ENCODE results near the gene TOGARAM2.

Gene TOGARAM2

DNA sequence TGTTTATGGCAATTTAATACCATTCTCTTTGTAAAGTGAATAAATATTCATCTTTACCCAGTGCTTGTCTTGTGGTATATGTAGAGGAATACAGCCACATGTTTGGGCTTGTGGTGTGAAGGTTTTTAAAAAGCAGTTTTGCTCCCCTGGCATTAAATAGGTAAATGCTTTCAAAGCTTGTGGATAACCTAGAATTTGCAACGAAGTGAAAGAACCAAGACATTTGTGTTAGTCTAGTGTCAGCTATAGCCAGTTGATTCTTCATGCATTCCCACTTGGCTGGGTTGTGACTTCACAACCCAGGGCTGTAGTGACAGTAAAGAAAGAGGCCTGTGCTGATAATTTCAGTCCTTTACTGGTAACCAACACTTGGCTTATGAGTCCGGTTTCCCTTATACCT is 32.9 kb upstream of the TOGARAM2 start:
- Histone ChIP-seq H3K4me1 (no peaks in the 10 kb centered on the region), H3K9me3 (ENCODE audit: control insufficient read depth, low read length) (no peaks in the 10 kb centered on the region), H3K27ac (no peak overlapping the region), H3K4me3 (ENCODE audit: low read depth, low read length) (no peak overlapping the region), H2AFZ (no peak overlapping the region), H3K36me3 (ENCODE audit: control insufficient read depth, insufficient read depth, low read length) (no peaks in the 10 kb centered on the region), H3K9ac (no peak overlapping the region), H3K4me2 (ENCODE audit: low read length) (no peak overlapping the region), H3K27me3 (ENCODE audit: control insufficient read depth, insufficient read depth, low read length) (no peaks in the 10 kb centered on the region), H3K79me2 (no peaks in the 10 kb centered on the region)
- TF ChIP-seq, protein P1, sequence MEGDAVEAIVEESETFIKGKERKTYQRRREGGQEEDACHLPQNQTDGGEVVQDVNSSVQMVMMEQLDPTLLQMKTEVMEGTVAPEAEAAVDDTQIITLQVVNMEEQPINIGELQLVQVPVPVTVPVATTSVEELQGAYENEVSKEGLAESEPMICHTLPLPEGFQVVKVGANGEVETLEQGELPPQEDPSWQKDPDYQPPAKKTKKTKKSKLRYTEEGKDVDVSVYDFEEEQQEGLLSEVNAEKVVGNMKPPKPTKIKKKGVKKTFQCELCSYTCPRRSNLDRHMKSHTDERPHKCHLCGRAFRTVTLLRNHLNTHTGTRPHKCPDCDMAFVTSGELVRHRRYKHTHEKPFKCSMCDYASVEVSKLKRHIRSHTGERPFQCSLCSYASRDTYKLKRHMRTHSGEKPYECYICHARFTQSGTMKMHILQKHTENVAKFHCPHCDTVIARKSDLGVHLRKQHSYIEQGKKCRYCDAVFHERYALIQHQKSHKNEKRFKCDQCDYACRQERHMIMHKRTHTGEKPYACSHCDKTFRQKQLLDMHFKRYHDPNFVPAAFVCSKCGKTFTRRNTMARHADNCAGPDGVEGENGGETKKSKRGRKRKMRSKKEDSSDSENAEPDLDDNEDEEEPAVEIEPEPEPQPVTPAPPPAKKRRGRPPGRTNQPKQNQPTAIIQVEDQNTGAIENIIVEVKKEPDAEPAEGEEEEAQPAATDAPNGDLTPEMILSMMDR (IDR thresholded peaks at IDR 0.05): no peak

DNA sequence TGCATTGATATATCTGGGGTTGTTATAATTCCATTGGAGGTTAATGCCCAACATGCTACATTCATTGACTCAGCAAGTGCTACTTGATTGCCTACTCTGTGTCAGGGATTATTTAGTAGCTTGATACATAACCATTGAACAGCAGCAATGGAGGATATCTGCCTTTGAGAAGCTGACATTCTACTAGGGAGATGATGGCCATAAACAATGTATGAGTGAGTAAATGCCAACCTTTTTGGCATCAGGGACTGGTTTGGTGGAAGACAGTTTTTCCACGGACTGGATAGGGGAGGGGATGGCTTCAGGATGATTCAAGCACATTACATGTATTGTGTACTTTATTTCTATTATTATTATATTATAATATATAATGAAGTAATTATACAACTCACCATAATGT is 31.9 kb upstream of the TOGARAM2 start:
- no peak overlapping the region for H2AFZ ChIP-seq
- no peaks in the 10 kb centered on the region for H3K27me3 ChIP-seq (ENCODE audit: control insufficient read depth, insufficient read depth, low read length)
- H3K79me2 ChIP-seq: no peaks in the 10 kb centered on the region
- H3K4me2 ChIP-seq (ENCODE audit: low read length): no peak overlapping the region
- TF ChIP-seq, protein P1 (IDR thresholded peaks at IDR 0.05): no peak
- no peak overlapping the region for H3K9ac ChIP-seq
- no peak overlapping the region for H3K4me3 ChIP-seq (ENCODE audit: low read depth, low read length)
- H3K9me3 ChIP-seq (ENCODE audit: control insufficient read depth, low read length): no peaks in the 10 kb centered on the region
- no peak overlapping the region for H3K27ac ChIP-seq
- H3K4me1 ChIP-seq: no peaks in the 10 kb centered on the region
- H3K36me3 ChIP-seq (ENCODE audit: control insufficient read depth, insufficient read depth, low read length): no peaks in the 10 kb centered on the region

DNA sequence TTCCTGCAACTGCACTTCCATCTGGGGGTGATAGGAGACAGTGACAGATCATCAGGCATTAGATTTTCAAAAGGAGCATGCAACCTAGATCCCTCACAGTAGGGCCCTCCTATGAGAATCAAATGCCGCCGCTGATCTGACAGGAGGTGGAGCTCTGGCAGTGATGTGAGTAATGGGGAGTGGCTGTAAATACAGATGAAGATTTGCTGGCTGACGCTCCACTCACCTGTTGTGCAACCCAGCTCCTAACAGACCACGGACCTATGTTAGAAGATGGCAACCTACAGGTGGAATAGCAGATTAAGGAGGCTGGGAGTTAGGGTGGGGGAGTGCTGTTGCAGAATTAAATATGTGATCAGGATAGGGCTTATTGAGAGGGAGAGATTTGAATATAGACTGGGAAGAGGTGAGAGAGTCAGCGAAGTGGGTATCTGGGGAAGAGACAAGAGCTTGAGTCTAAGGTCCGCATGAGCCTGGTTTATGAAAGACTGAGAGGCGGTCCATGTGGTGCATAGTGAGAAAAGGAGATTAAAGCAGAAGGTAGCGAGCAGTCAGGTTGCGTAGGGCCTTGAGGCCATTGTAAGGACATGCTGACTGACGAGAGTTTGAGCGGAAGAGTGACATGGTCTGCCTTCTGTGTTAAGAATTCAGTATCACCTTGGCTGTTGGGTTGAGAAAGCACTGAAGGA is 31.3 kb upstream of the TOGARAM2 start:
- Histone ChIP-seq H3K4me3 (ENCODE audit: low read depth, low read length) (no peak overlapping the region), H3K9me3 (ENCODE audit: control insufficient read depth, low read length) (no peaks in the 10 kb centered on the region), H3K79me2 (no peaks in the 10 kb centered on the region), H3K4me2 (ENCODE audit: low read length) (no peak overlapping the region), H3K9ac (no peak overlapping the region), H3K27me3 (ENCODE audit: control insufficient read depth, insufficient read depth, low read length) (no peaks in the 10 kb centered on the region), H3K27ac (no peak overlapping the region), H3K4me1 (no peaks in the 10 kb centered on the region), H2AFZ (no peak overlapping the region), H3K36me3 (ENCODE audit: control insufficient read depth, insufficient read depth, low read length) (no peaks in the 10 kb centered on the region)
- TF ChIP-seq, protein P1 (IDR thresholded peaks at IDR 0.05): no peak

DNA sequence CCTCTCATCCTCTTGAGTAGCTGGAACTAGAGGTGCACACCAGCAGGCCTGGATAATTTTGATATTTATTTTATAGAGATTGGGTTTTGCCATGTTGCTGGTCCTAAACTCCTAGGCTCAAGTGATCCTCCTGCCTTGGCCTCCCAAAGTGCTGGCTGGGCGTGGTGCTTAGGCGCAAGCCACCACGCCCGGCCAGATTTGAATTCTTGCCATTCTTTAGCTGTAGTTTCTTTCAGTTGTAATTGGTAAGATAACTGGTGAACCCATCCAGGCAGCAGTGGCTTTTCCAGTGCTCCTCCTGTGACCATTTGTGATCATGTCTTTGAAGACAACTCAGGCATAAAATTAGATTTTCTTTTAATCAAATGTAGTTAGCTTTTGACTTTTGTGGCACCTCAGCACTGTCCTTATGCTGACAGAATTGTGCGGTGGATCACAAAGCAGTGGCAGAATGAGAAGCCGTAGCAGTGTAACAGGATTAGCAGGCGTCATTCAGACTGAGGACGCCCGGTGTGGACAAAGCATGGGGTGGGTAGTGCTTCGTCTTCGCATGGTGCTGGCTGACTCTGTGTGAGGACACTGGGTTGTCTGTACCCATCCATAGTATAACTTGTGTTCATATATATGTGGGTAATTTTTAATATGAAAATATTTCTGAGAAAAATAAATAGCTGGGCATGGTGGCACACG is 30.0 kb upstream of the TOGARAM2 start:
- H3K27ac ChIP-seq: no peak overlapping the region

More for the DNA sequence above, 30.0 kb upstream of the TOGARAM2 start:
- H3K9me3 ChIP-seq (ENCODE audit: control insufficient read depth, low read length): no peaks in the 10 kb centered on the region
- no peak overlapping the region for H3K4me2 ChIP-seq (ENCODE audit: low read length)
- TF ChIP-seq, protein P1 (IDR thresholded peaks at IDR 0.05): no peak
- no peak overlapping the region for H3K9ac ChIP-seq
- no peaks in the 10 kb centered on the region for H3K36me3 ChIP-seq (ENCODE audit: control insufficient read depth, insufficient read depth, low read length)
- H3K79me2 ChIP-seq: no peaks in the 10 kb centered on the region
- no peak overlapping the region for H2AFZ ChIP-seq
- no peak overlapping the region for H3K4me3 ChIP-seq (ENCODE audit: low read depth, low read length)
- no peaks in the 10 kb centered on the region for H3K27me3 ChIP-seq (ENCODE audit: control insufficient read depth, insufficient read depth, low read length)
- no peaks in the 10 kb centered on the region for H3K4me1 ChIP-seq
